GM10266 (cell line): ENCODE results near the gene TMEM200A.
A peak's percentile ranks its signal among the peaks of the same experiment; 100 is the strongest.

Experiments
- DNase-seq: peaks from one replicate; pipeline ENCODE4 v3.0.0; 2012; ENCODE audit errors: extremely low spot score
- CTCF ChIP-seq: IDR thresholded peaks from 2 replicates; pipeline ENCODE4 v1.5.1; 2012; ENCODE audit warnings: mild to moderate bottlenecking, low read depth; ENCODE audit not compliant: control insufficient read depth, insufficient read depth; ENCODE audit errors: missing control alignments

Gene TMEM200A

GRCh38 chr6:130355572-130355971, 10.2 kb upstream of the TMEM200A start:
- no peak for TF ChIP-seq CTCF
- no peak for DNase-seq

GRCh38 chr6:130357436-130357835, 8.4 kb upstream of the TMEM200A start:
- no peak for TF ChIP-seq CTCF
- no peak for DNase-seq

GRCh38 chr6:130359736-130360135, 6.1 kb upstream of the TMEM200A start:
- no peak for DNase-seq
- no peak for TF ChIP-seq CTCF

GRCh38 chr6:130362128-130362527, 3.7 kb upstream of the TMEM200A start:
- no peak for TF ChIP-seq CTCF
- no peak for DNase-seq

- no peak for DNase-seq
- TF ChIP-seq CTCF: no peak
Observed at GRCh38 chr6:130364224-130364780, 1.5 kb upstream of the TMEM200A start.

- peak; percentile 50 for DNase-seq
- TF ChIP-seq CTCF: no peak
Observed at GRCh38 chr6:130366107-130367005, 539 bp downstream of the TMEM200A start.

GRCh38 chr6:130367767-130368166, 1.9 kb downstream of the TMEM200A start:
- peak; percentile 25 for DNase-seq
- no peak for TF ChIP-seq CTCF
